B cell (primary cell): ENCODE measurements around the gene MPPED2. TPM values are rescaled to one million over a fixed set of nuclear protein-coding genes. Genes with fewer than 3 reads are reported as not detected.

Experiments used
- ATAC-seq: fragments of 200-7000 bp; cut with Tn5 transposase; one replicate; pipeline ENCODE4 v1.10.0; 2021; ENCODE audit warnings: low read depth, mild to moderate bottlenecking, moderate number of reproducible peaks, moderate library complexity
- CTCF ChIA-PET: fragments of 350-600 bp; sonication (Branson Sonifier 250); formaldehyde crosslinking; loops from one replicate; lab custom pipeline; 2021; ENCODE audit warnings: antibody characterized with exemption, inconsistent platforms; lab: Charles Lee
- POLR2A ChIA-PET: fragments of 350-600 bp; sonication (Branson Sonifier 250); formaldehyde crosslinking; loops from one replicate; lab custom pipeline; 2021; ENCODE audit warnings: antibody characterized with exemption; lab: Charles Lee
- DNase-seq: peaks from one replicate; pipeline ENCODE4 v3.0.0; 2013
- H2AFZ ChIP-seq: 2 replicates; pipeline ENCODE4 v1.6.1; 2012; ENCODE audit warnings: mild to moderate bottlenecking, low read depth, low read length; ENCODE audit not compliant: insufficient read depth, poor library complexity, severe bottlenecking
- H3K27ac ChIP-seq, 2 donors: 1 replicate in 1 of 2; 2 replicates in 1 of 2; pipeline ENCODE4 v1.5.1; 2012 to 2013; ENCODE audit warnings: low read length in 2 of 2, mild to moderate bottlenecking in 2 of 2, moderate library complexity in 1 of 2
- H3K27me3 ChIP-seq, 4 experiments: fragments of 200-600 bp in 1 of 4; sonication (generic) in 1 of 4; replicated peaks in 1 of 4; 1 replicate in 2 of 4; 2 replicates in 2 of 4; pipeline versions ENCODE4 v1.6.1 to v1.7.0; 2013 to 2016; ENCODE audit warnings: low read length in 3 of 4, mild to moderate bottlenecking in 2 of 4, mixed read lengths in 1 of 4, moderate library complexity in 1 of 4; ENCODE audit not compliant: insufficient read depth in 4 of 4, control insufficient read depth in 3 of 4; ENCODE audit errors: control extremely low read depth in 1 of 4
- H3K36me3 ChIP-seq, 2 experiments: replicated peaks in 1 of 2; 1 replicate in 1 of 2; 2 replicates in 1 of 2; pipeline versions ENCODE4 v1.6.1 to v1.7.1; 2013; ENCODE audit warnings: low read length in 1 of 2; ENCODE audit not compliant: insufficient read depth in 2 of 2, control insufficient read depth in 1 of 2; ENCODE audit errors: control extremely low read depth in 1 of 2, extremely low read depth in 1 of 2
- H3K4me1 ChIP-seq, 2 donors: fragments of 200-600 bp in 1 of 2; sonication (generic) in 1 of 2; 1 replicate in 1 of 2; 2 replicates in 1 of 2; pipeline versions ENCODE4 v1.5.1 to v1.6.1; 2013 to 2017; ENCODE audit warnings: low read length in 2 of 2; ENCODE audit not compliant: control insufficient read depth in 2 of 2, insufficient read depth in 2 of 2
- H3K4me2 ChIP-seq: replicated peaks from 2 replicates; pipeline ENCODE3; 2012; ENCODE audit warnings: mild to moderate bottlenecking, low read depth, low read length; ENCODE audit not compliant: poor library complexity, severe bottlenecking
- H3K4me3 ChIP-seq, 5 experiments: fragments of 200-600 bp in 1 of 5; sonication (generic) in 1 of 5; 1 replicate in 3 of 5; 2 replicates in 2 of 5; pipeline versions ENCODE4 v1.5.1 to v1.7.0; 2011 to 2016; ENCODE audit warnings: low read length in 4 of 5, mild to moderate bottlenecking in 4 of 5, low read depth in 2 of 5, control low read depth in 1 of 5, moderate library complexity in 1 of 5; ENCODE audit not compliant: insufficient read depth in 1 of 5; ENCODE audit errors: control extremely low read depth in 1 of 5, extremely low read depth in 1 of 5
- H3K79me2 ChIP-seq: fragments of 200-600 bp; sonication (generic); one replicate; pipeline ENCODE4 v1.6.0; 2016; ENCODE audit warnings: low read length; ENCODE audit not compliant: control insufficient read depth, insufficient read depth
- H3K9ac ChIP-seq: fragments of 200-600 bp; sonication (generic); 2 replicates; pipeline ENCODE4 v1.6.1; 2017; ENCODE audit warnings: mild to moderate bottlenecking, low read length, moderate library complexity
- H3K9me3 ChIP-seq, 3 donors: one replicate each; pipeline versions ENCODE4 v1.6.1 to v1.7.1; 2013; ENCODE audit warnings: low read length in 2 of 3; ENCODE audit not compliant: control insufficient read depth in 2 of 3, insufficient read depth in 1 of 3; ENCODE audit errors: control extremely low read depth in 1 of 3
- H4K20me1 ChIP-seq: 2 replicates; pipeline ENCODE4 v1.6.0; 2012; ENCODE audit warnings: mild to moderate bottlenecking, low read length; ENCODE audit not compliant: insufficient read depth, control insufficient read depth, poor library complexity, severe bottlenecking
- H3K27ac Mint-ChIP-seq: one replicate; pipeline ENCODE4 v1.8.0; 2021; ENCODE audit warnings: mixed read lengths
- H3K27me3 Mint-ChIP-seq: one replicate; pipeline ENCODE4 v1.8.0; 2021; ENCODE audit warnings: mixed read lengths
- H3K4me1 Mint-ChIP-seq: one replicate; pipeline ENCODE4 v1.8.0; 2021; ENCODE audit warnings: mixed read lengths
- H3K4me3 Mint-ChIP-seq: one replicate; pipeline ENCODE4 v1.8.0; 2021; ENCODE audit warnings: mixed read lengths
- H3K9me3 Mint-ChIP-seq: one replicate; pipeline ENCODE4 v1.8.0; 2022; ENCODE audit warnings: mixed read lengths; ENCODE audit not compliant: insufficient read depth
- CTCF ChIP-seq: fragments of 200-600 bp; IDR thresholded peaks from one replicate; pipeline ENCODE4 v1.8.0; 2022; ENCODE audit warnings: antibody characterized with exemption, mild to moderate bottlenecking
- EZH2 ChIP-seq: IDR thresholded peaks from 2 replicates; pipeline ENCODE4 v1.6.1; 2012; ENCODE audit warnings: borderline replicate concordance, low read depth, mild to moderate bottlenecking, moderate library complexity, low read length; ENCODE audit not compliant: insufficient read depth, poor library complexity, severe bottlenecking
- WGBS: methylation state at CpG from one replicate; pipeline ENCODE4 v1.1.5; 2013; ENCODE audit warnings: missing lambda C conversion rate; ENCODE audit not compliant: insufficient coverage; 5-methylcytosine and 5-hydroxymethylcytosine counted together
- intact Hi-C: fragments of 100-400 bp; cut with micrococcal nuclease; formaldehyde crosslinking; loops from one replicate; pipeline ENCODE4 v1.10.0; 2022
- polyA plus RNA-seq: library from polyadenylated mRNA; depleted of rRNA; stranded (reverse); fragments of >200 nt; gene quantifications from 2 replicates; pipeline ENCODE4 v1.2.3, GENCODE V29; 2012
- total RNA-seq, 2 donors: library from RNA; stranded (reverse); fragments of 120-200 nt in 1 of 2; gene quantifications; 1 replicate in 1 of 2; 2 replicates in 1 of 2; pipeline versions ENCODE4 v1.2.3 to v1.2.4, GENCODE V29; 2013 to 2022

Gene MPPED2
- total and polyA plus RNA-seq, 2 donors (not counting 1 experiment from before 2014, with no cell fraction given): 0.70 to 1.1 TPM

- no peak overlapping the region for H3K4me3 ChIP-seq
- DNase-seq (no peak), ATAC-seq (no peak)
- no peaks in the 10 kb centered on the region for H3K27me3 Mint-ChIP-seq
- no peaks in the 10 kb centered on the region for H3K9me3 Mint-ChIP-seq
- POLR2A ChIA-PET: no interaction called here
- H3K36me3 ChIP-seq: no peaks in the 10 kb centered on the region
- no peaks in the 10 kb centered on the region for H3K9me3 ChIP-seq
- intact Hi-C loops: no loop called here
- H3K4me1 Mint-ChIP-seq: no peaks in the 10 kb centered on the region
- no peaks in the 10 kb centered on the region for H3K4me1 ChIP-seq
- no peak overlapping the region for H3K4me2 ChIP-seq
- H3K79me2 ChIP-seq: no peaks in the 10 kb centered on the region
- H3K9ac ChIP-seq: no peak overlapping the region
- no peak overlapping the region for H3K4me3 Mint-ChIP-seq
- H2AFZ ChIP-seq: no peak overlapping the region
- CTCF ChIA-PET: no interaction called here
- no peaks in the 10 kb centered on the region for H4K20me1 ChIP-seq
- H3K27me3 ChIP-seq: no peaks in the 10 kb centered on the region
- no peak overlapping the region for H3K27ac Mint-ChIP-seq
- no peak overlapping the region for H3K27ac ChIP-seq
- TF ChIP-seq CTCF (no peak), EZH2 (no peak)
Measured at GRCh38 chr11:30538251-30538650, 47.9 kb downstream of the MPPED2 start.

- Mint-ChIP-seq H3K4me3 (no peak overlapping the region), H3K27ac (no peak overlapping the region), H3K4me1 (no peaks in the 10 kb centered on the region), H3K9me3 (no peaks in the 10 kb centered on the region), H3K27me3 (no peaks in the 10 kb centered on the region)
- no peaks in the 10 kb centered on the region for H4K20me1 ChIP-seq
- ChIA-PET CTCF (no interaction called here), POLR2A (no interaction called here)
- H3K9ac ChIP-seq: no peak overlapping the region
- no peaks in the 10 kb centered on the region for H3K27me3 ChIP-seq
- no peak for DNase-seq
- WGBS: no CpG with 5 or more reads among the region's 13 CpGs
- no peak overlapping the region for H2AFZ ChIP-seq
- no peak overlapping the region for H3K4me2 ChIP-seq
- H3K79me2 ChIP-seq: no peaks in the 10 kb centered on the region
- TF ChIP-seq EZH2: no peak
- TF ChIP-seq CTCF: no peak
- no peaks in the 10 kb centered on the region for H3K36me3 ChIP-seq
- H3K9me3 ChIP-seq: no peaks in the 10 kb centered on the region
- no peak overlapping the region for H3K4me3 ChIP-seq
- intact Hi-C loops: no loop called here
- no peak overlapping the region for H3K27ac ChIP-seq
- ATAC-seq: no peak
- no peaks in the 10 kb centered on the region for H3K4me1 ChIP-seq
Measured at GRCh38 chr11:30535818-30536217, 50.3 kb downstream of the MPPED2 start.
